EH (cell line): ENCODE data around the gene CCDC34.

Source experiments
- DNase-seq: peaks from one replicate; pipeline ENCODE4 v3.0.0-alpha.2; 2015; ENCODE audit warnings: low read depth

Gene CCDC34

GRCh38 chr11:27362749-27363575, at the start of gene CCDC34:
CCDC34 (minus strand) TSS chr11:27363215; CDS start chr11:27363194, 21 bp downstream.
- peak; percentile 94 for DNase-seq

GRCh38 chr11:27412192-27412691, 49.2 kb upstream of the CCDC34 start:
- no peak for DNase-seq

- no peak for DNase-seq
These were observed 48.3 kb upstream of the CCDC34 start for GRCh38 chr11:27411328-27411727.

GRCh38 chr11:27410272-27410671, 47.3 kb upstream of the CCDC34 start:
- no peak for DNase-seq

- DNase-seq = no peak
These were observed 46.7 kb upstream of the CCDC34 start for GRCh38 chr11:27409742-27410141.

- DNase-seq = no peak
These were observed 46.0 kb upstream of the CCDC34 start for GRCh38 chr11:27409049-27409448.

GRCh38 chr11:27408246-27408800, 45.3 kb upstream of the CCDC34 start:
- DNase-seq = no peak

GRCh38 chr11:27406498-27407354, 43.7 kb upstream of the CCDC34 start:
- no peak for DNase-seq

- DNase-seq = no peak
These were observed 42.1 kb upstream of the CCDC34 start for GRCh38 chr11:27405134-27405533.

- no peak for DNase-seq
These were observed 41.4 kb upstream of the CCDC34 start for GRCh38 chr11:27404427-27404826.

GRCh38 chr11:27403195-27403594, 40.2 kb upstream of the CCDC34 start:
- no peak for DNase-seq

GRCh38 chr11:27402450-27402849, 39.4 kb upstream of the CCDC34 start:
- DNase-seq = no peak

GRCh38 chr11:27401833-27402316, 38.9 kb upstream of the CCDC34 start:
- DNase-seq = no peak

- peak; percentile 47 for DNase-seq
These were observed 38.3 kb upstream of the CCDC34 start for GRCh38 chr11:27401280-27401832.

GRCh38 chr11:27398400-27398770, 35.4 kb upstream of the CCDC34 start:
- no peak for DNase-seq

GRCh38 chr11:27397624-27398399, 34.8 kb upstream of the CCDC34 start:
- no peak for DNase-seq

GRCh38 chr11:27396259-27396839, 33.3 kb upstream of the CCDC34 start:
- DNase-seq = no peak

GRCh38 chr11:27395556-27396258, 32.7 kb upstream of the CCDC34 start:
- peak; percentile 80 for DNase-seq

GRCh38 chr11:27394781-27395228, 31.8 kb upstream of the CCDC34 start:
- DNase-seq = peak; percentile 35
